HG02840 (cell line): ENCODE measurements around the gene C1QB.

Source experiments
- ATAC-seq: cut with Tn5 transposase; IDR thresholded peaks from one replicate; pipeline ENCODE4 v1.9.1; 2021; ENCODE audit warnings: mild to moderate bottlenecking, moderate library complexity, moderate number of reproducible peaks; ENCODE audit not compliant: unreplicated experiment, low FRiP score

The C1QB gene

DNA sequence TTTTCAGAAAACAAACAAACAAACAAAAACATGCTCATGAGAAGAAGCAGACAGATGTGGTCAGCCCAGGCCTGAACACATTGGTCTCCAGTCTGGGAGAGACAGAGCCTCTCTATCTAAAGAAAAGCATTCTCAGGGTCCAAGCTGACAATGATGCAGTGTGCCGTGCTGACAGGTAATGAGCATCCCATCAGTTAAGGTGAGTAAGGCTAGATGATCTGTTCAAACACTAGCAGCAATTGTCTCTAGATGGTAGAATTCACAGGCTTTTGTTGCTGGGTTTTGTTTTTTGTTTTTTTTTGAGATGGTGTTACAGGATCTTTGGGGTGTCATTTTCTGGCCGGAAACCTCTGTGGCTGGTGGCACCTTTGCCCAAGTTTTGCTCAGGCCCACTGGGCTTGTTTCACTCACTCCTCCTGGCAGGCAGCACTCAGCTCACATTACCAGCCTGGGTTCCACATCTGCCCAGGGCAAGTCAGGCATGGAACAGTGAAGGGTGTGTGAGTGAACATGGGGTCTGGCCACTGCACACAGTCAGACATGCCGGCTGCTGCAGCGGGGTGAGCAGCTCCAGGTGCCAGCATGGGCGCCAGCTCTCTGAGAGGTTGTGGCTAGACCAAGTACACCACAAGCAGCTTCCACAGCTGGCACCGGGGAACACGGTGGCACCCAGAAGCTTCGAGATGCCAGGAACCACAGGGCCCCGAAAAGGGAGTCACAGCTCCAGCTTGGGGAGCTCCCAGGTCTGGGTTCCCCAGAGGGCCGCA lies 19.2 kb upstream of the C1QB start:
- ATAC-seq: no peak

DNA sequence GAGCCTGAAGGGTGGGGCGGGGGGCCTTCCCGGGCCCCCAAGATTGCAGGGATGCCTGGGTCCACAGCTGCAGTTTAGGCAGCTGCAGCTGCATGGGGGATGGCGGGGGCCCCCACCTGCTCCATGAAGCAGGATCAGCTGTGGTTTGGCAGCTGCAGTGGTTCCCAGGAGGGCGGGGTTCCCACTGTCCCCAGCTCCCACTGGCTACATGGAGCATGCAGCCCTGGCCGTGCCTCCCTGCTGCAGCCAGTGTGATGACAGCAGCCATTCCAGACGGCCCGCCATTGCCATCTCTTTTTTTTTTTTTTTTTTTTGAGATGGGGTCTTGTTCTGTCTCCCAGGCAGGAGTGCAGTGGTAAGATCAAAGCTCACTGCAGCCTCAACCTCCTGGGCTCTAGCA lies 17.6 kb upstream of the C1QB start:
- no peak for ATAC-seq

DNA sequence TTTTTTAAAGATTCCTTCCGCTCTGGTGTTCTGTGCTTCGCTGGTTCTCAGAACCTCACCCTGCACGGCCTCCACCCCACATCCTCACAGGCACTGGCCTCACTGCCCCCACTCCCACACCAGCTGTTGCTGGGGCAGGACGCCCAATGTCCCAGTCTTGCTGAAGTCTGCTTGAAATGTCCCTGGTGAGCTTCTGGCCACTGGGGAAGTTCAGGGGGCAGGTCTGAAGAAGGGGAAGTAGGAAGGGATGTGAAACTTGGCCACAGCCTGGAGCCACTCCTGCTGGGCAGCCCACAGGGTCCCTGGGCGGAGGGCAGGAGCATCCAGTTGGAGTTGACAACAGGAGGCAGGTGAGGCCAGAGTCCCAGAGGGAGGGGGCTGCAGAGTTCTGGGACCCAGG lies 16.7 kb upstream of the C1QB start, which contains the start of gene C1QA:
C1QA (plus strand) TSS at position 276 of the 400 bp plus-strand sequence. CDS start 989 bp downstream, outside the sequence.
- no peak for ATAC-seq

DNA sequence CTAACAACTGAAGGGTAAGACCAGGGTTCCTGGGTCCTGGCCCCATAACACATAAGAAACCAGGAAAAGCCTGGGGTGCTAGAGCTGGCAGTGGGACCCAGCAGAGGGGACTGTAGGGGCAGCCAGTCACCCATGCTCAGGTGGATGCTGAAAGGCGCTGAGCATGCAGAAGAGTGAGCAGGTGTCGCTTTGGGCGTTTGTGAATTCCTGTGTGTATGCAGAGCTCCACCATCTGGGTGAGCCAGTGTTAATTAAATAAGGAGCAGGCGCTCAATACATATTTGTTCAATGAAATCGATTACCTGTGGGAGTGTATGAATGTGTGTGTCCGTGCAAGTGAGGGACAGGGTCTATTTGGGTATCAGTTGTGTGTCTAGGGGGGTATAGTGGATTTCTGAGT lies 16.1 kb upstream of the C1QB start:
- ATAC-seq: no peak

DNA sequence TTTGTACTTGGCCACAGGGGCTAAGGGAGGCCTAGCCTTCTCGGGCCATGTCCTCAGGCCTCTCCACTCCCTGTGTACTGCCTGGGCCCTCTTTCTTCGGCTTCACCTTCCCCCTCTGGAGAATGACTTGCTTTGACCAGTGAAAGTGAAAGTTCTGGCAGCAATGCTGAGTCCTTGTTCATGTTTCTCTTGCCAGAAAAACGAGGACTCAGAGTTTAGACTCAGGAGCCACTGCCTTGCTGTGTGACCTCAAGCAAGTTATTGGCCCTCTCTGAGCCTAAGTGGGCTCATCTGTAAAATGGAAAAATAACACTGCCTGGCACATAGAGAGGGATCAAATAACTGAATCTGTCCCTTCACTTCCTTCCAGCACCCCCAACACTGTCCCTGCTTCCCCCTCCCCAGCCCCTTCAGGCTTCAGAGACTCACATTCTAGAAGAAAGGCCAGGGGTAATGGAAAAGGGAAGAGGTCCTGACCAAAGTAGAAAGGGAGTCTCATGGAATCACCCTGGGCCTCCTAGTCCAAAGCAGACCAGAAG lies 15.1 kb upstream of the C1QB start:
- no peak for ATAC-seq

DNA sequence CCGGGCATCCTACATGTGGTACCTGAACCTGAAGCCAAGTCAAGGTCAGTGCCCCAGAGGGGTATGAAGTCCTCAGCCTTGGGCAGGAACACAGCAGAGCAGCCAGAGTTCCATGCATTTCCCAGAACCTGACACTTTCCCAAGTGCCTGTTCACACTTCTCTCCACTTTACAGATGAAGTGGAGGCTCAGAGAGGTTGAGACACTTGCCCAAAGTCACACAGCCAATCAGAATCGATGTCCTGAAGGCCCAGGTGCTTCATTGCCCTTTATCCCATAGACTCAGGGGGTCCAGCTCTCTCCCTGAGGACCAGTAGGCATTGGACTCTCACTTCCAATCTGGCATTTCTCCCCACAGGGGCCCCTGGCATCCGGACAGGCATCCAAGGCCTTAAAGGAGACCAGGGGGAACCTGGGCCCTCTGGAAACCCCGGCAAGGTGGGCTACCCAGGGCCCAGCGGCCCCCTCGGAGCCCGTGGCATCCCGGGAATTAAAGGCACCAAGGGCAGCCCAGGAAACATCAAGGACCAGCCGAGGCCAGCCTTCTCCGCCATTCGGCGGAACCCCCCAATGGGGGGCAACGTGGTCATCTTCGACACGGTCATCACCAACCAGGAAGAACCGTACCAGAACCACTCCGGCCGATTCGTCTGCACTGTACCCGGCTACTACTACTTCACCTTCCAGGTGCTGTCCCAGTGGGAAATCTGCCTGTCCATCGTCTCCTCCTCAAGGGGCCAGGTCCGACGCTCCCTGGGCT lies 14.4 kb upstream of the C1QB start:
- ATAC-seq: no peak

DNA sequence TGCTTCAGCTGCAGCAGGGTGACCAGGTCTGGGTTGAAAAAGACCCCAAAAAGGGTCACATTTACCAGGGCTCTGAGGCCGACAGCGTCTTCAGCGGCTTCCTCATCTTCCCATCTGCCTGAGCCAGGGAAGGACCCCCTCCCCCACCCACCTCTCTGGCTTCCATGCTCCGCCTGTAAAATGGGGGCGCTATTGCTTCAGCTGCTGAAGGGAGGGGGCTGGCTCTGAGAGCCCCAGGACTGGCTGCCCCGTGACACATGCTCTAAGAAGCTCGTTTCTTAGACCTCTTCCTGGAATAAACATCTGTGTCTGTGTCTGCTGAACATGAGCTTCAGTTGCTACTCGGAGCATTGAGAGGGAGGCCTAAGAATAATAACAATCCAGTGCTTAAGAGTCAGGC lies 13.8 kb upstream of the C1QB start:
- ATAC-seq: no peak

DNA sequence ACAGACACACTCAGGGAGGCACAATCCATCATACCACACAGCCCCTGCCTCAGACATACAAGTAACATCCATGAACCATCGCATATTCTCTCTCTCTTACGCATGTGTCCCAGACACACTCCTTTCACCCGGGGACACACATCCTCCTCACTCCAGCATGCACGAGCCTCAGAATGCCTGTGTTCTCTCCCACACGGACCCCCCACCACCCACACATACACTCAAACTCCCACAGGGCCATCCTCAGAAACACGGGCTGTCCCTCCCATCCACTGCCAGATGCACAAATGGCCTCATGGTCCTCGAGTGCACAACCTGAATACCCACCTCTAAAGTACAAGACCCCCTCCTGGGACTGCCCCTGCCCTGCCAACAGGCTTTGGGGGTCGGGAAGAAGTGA lies 11.8 kb upstream of the C1QB start:
- no peak for ATAC-seq

DNA sequence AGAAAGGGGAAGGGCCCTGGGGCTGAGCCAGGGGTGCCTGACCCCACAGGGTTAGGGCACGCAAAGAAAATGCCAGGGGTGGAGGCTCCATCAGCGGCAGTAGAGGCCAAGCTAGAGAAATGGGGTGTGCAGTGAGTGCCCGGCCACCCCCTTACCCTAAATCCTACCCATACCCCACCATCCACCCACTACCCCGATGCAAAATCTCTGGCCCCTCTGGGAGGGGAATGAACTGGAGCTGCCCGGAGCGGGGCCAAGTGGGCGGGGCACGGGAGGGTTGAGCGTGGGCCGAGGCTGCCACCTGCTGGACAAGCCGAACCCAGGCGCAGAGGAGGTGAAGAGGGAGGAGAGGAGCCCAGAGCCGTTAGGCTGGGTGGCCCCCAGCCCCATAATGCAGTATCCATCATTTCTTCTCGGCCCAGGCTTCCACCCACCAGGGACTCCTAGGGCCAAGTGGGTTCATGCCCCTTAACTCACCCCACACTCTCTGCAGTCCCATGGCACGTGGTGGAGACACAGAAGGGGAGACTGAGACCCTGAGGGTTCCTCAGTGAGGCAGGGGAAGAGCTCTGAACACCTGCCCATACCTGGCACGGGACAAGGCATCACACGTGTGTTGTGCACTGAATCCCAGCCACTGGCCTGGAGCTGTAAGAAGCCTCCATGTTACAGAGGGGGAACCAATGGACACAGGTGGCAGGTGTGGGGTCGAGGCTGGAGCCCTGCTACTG lies 11.0 kb upstream of the C1QB start:
- ATAC-seq: no peak

DNA sequence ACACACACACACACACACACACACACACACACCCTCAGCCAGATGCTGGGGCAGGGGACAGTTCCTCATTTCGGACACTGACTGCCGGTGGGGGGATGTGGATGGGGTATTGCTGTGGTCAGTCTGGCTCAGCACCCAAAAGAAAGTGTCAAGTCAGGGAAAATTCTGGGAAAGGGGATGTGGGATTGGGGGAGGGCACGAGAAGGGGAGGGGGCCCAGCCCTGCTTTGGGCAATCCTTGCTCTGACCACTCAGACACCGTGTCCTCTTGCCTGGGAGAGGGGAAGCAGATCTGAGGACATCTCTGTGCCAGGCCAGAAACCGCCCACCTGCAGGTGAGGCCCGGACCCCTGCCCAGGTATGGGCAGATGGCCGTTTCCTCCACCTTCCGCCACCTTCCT lies 9.7 kb upstream of the C1QB start, which contains the start of gene C1QC:
C1QC (plus strand) TSS at position 253 of the 400 bp plus-strand sequence. CDS start 391 bp downstream, outside the sequence.
- ATAC-seq: no peak

DNA sequence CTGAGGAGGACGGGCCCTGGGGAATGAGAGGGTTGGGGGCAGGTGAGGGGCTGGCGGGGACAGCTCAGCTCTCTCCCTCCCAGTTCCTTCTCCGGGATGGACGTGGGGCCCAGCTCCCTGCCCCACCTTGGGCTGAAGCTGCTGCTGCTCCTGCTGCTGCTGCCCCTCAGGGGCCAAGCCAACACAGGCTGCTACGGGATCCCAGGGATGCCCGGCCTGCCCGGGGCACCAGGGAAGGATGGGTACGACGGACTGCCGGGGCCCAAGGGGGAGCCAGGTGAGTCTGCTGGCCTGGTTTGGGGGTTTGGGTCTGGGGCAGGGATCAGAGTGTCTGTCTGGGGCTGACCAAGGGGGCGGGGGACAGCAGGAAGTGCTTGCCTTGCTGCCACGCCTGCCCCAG lies 9.1 kb upstream of the C1QB start:
- no peak for ATAC-seq

DNA sequence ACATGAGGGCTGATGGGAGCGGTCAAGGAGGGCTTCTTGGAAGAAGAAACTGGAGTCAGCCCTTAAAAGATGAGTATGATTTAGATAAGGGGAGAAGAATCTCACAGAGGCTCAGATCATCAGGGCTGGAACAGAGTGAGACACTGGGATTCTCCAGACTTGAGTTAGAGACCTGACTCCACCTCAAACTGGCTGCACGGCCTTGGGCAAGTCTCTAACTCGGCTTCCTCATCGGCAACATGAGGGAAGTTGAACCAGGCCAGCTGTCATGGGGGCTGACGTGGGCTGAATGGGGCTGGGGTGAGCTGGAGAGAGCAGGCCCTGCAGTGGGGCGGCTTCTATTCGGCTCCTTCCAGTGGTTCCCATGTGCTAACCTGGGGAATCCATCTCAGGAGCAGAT lies 7.1 kb upstream of the C1QB start:
- no peak for ATAC-seq

DNA sequence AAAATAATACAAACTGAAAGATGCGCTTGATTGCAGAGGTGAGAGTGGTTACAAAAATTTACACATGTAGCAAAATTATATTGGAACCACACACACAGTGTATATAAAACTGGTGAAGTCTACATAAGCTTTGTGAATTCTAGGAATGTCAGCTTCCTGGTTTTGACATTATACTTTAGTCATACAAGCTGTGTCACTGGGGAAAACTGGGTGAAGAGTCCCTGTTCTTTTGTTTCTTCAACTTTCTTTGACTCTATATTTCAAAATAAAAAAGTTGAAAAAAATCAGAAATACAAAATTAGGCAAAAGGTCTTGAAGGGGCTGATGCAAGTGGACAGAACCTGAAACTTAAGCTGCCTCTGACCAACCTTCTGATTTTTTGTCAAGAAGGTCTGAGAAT lies 6.7 kb upstream of the C1QB start:
- no peak for ATAC-seq

DNA sequence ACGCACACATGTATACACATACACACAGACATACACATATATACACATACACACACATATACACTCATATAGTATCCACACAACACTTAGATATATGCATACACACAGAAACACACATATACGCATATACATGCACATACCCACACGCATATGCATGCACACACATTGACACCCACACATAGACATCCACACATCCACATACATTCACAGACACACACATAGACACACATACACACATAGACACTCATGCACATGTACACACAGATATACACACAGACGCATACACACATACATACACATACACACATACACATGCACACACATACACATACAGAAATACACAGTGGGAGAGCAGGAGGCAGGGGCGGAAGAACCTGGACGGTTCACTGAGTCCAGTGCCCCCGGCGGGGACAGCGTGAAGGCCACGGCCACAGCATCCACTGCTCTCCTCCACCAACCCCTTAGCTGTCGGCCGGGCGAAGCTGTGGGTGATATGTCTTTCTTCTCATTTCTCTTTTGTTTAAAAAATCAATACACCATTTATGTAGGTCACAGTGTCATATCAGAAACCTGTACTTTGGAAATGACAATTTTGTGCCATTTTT lies 2.8 kb upstream of the C1QB start:
- no peak for ATAC-seq

DNA sequence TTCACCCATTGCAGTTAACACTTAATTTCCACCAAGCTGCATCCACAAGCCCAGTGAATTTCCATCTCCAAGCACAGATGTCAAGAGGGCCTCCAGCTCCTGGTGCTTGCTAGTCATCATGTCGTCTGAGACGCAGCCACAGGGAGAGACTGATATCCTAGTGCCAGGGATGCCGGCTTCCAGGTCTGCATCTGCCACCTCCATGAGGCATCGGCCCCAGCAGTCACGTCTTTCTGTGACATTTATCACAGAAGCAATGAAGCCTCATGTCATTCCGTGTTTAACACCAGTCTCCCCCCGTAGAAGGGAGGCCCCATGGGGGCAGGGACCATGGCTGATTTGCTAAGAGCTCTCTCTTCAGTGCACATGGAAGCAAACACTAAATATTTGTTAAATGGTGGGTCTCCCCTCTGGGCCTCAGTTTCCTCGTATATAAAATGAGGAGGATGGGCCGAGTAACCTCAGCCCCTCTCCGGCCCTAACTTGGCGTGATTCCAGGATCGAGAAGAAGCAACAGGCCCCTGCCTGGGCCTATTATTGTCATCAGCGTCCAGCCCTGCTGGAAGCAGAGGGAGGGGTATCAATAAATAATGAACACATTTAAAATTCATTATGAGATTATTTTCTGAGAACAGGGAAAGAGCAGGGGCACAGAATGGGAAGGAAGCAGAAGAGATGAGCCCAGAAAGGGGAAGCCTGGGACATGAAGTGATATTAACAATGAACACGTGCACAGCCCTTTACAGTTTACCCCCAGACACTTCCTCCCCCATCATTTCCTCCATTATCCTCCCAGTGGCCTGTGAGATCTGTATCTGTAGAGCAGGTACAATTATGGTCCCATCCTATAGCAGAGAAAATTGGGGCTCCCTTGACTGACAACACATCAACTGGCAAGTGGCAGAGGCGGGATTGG lies 837 bp upstream of the C1QB start:
- ATAC-seq: no peak

DNA sequence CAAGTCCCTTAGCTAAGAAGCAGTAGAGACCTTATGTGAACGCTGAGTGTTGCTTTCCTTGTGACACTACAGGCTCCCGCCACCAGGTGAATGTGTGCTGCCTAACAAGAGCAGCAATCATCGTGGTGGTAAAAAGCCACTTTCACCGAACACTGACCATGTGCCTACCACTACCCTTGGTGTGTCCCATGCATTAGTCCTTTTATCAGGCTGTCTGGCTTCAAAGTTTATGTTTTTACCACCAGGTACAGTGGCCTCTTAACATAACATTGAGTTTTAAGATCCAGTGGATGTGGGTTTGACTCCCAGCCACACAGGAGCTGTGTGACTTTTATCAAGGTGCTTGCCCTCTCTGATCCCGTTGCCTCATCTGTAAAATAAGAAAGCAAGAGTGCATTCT lies 1.7 kb downstream of the C1QB start:
- ATAC-seq: no peak

DNA sequence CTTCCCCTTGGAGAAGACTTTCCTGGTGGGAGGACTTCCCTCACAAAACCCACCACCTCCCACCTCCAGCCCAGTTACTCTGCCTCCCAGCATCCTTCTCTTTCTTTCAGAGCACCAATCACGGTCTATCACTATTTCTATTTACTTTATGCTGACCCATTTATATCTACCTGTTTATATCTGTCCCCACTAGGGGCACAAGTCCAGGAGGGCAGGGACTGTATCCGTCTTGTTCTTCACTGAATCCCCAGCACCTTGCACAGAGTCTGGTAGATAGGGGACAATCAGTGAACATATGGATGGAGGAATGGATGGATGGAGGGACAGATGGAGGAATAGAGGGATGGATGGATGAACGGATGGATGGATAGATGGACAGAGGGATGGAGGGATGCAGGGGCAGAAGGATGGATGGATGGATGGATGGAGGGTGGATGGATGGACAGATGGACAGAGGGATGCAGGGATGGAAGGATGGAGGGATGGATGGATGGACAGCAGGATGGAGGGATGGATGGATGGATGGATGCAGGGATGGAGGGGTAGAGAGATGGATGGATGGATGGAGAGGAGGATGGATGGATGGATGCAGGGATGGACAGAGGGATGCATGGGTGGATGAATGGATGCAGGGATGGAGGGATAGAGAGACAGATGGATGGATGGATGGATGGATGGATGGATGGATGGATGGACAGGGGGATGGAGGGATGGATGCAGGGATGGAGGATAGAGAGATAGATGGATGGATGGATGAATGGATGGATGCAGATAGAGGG lies 5.5 kb downstream of the C1QB start:
- ATAC-seq: no peak

DNA sequence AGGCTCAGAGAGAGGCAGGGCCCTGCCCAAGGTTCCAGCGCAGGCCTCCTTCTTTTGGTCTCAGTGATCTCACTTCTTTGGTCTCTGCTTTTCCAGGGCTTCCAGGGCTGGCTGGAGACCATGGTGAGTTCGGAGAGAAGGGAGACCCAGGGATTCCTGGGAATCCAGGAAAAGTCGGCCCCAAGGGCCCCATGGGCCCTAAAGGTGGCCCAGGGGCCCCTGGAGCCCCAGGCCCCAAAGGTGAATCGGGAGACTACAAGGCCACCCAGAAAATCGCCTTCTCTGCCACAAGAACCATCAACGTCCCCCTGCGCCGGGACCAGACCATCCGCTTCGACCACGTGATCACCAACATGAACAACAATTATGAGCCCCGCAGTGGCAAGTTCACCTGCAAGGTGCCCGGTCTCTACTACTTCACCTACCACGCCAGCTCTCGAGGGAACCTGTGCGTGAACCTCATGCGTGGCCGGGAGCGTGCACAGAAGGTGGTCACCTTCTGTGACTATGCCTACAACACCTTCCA lies 7.7 kb downstream of the C1QB start:
- ATAC-seq: no peak
